NCI-H2196 (cell line): ENCODE data around the gene TMEM183A.

Source experiments
- DNase-seq: peaks from one replicate; lab custom pipeline; 2025; ENCODE audit not compliant: unreplicated experiment; lab: John Stamatoyannopoulos, UW

The TMEM183A gene

GRCh38 chr1:203045821-203046594 lies 38.8 kb downstream of the TMEM183A start:
- DNase-seq: no peak

GRCh38 chr1:203046984-203047630 lies 39.9 kb downstream of the TMEM183A start:
- no peak for DNase-seq

GRCh38 chr1:203048086-203048485 lies 40.9 kb downstream of the TMEM183A start:
- DNase-seq: no peak

- DNase-seq: no peak
These were observed 41.4 kb downstream of the TMEM183A start for GRCh38 chr1:203048555-203049051.

- DNase-seq: no peak
These were observed 41.9 kb downstream of the TMEM183A start for GRCh38 chr1:203049077-203049476.

- no peak for DNase-seq
These were observed 42.5 kb downstream of the TMEM183A start for GRCh38 chr1:203049576-203050180.

- DNase-seq: no peak
These were observed 43.7 kb downstream of the TMEM183A start for GRCh38 chr1:203050826-203051225.

GRCh38 chr1:203051841-203052324 lies 44.7 kb downstream of the TMEM183A start:
- DNase-seq: no peak

- no peak for DNase-seq
These were observed 45.4 kb downstream of the TMEM183A start for GRCh38 chr1:203052601-203053000.

- DNase-seq: no peak
These were observed 47.0 kb downstream of the TMEM183A start for GRCh38 chr1:203054184-203054583.

GRCh38 chr1:203054642-203055041 lies 47.5 kb downstream of the TMEM183A start:
- no peak for DNase-seq

- DNase-seq: no peak
These were observed 48.1 kb downstream of the TMEM183A start for GRCh38 chr1:203055161-203055799.

GRCh38 chr1:203056012-203056411 lies 48.8 kb downstream of the TMEM183A start:
- no peak for DNase-seq

GRCh38 chr1:203056516-203056915 lies 49.3 kb downstream of the TMEM183A start:
- no peak for DNase-seq

- no peak for DNase-seq
These were observed 50.9 kb downstream of the TMEM183A start for GRCh38 chr1:203057911-203058675.

- no peak for DNase-seq
These were observed 51.4 kb downstream of the TMEM183A start for GRCh38 chr1:203058676-203058935.

GRCh38 chr1:203059485-203059884 lies 52.3 kb downstream of the TMEM183A start:
- no peak for DNase-seq

- no peak for DNase-seq
These were observed 52.9 kb downstream of the TMEM183A start for GRCh38 chr1:203060115-203060514.

GRCh38 chr1:203063287-203063686 lies 56.1 kb downstream of the TMEM183A start:
- DNase-seq: no peak

- no peak for DNase-seq
These were observed 58.0 kb downstream of the TMEM183A start for GRCh38 chr1:203065191-203065590.

- DNase-seq: no peak
These were observed 58.8 kb downstream of the TMEM183A start for GRCh38 chr1:203065986-203066385.
